ENCODE results near the gene CHI3L1.

DNA sequence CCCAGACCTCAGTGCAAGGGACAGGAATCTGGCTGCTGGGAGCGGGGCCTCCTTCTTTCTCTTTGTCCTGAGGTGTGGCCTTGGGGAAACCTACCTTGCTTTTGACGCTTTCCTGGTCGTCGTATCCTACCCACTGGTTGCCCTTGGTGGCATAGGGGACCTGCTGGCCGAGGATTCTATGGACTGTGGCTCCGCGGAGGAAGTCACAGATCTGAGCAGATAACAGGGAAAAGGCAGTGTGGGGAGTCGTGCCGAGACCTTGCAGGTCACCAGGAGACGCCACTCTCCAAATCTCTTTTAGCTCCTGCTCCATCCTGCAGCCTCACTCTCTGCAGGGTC is 6.9 kb downstream of the CHI3L1 start:
- TF ChIP-seq, protein P1, sequence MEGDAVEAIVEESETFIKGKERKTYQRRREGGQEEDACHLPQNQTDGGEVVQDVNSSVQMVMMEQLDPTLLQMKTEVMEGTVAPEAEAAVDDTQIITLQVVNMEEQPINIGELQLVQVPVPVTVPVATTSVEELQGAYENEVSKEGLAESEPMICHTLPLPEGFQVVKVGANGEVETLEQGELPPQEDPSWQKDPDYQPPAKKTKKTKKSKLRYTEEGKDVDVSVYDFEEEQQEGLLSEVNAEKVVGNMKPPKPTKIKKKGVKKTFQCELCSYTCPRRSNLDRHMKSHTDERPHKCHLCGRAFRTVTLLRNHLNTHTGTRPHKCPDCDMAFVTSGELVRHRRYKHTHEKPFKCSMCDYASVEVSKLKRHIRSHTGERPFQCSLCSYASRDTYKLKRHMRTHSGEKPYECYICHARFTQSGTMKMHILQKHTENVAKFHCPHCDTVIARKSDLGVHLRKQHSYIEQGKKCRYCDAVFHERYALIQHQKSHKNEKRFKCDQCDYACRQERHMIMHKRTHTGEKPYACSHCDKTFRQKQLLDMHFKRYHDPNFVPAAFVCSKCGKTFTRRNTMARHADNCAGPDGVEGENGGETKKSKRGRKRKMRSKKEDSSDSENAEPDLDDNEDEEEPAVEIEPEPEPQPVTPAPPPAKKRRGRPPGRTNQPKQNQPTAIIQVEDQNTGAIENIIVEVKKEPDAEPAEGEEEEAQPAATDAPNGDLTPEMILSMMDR (IDR thresholded peaks at IDR 0.05): no peak
- no peak for TF ChIP-seq EP300 (IDR thresholded peaks at IDR 0.05)
- TF ChIP-seq POLR2A (IDR thresholded peaks at IDR 0.05): no peak

All from ovary (tissue), 3 donors.